ENCODE results near the gene GPR78.

DNA sequence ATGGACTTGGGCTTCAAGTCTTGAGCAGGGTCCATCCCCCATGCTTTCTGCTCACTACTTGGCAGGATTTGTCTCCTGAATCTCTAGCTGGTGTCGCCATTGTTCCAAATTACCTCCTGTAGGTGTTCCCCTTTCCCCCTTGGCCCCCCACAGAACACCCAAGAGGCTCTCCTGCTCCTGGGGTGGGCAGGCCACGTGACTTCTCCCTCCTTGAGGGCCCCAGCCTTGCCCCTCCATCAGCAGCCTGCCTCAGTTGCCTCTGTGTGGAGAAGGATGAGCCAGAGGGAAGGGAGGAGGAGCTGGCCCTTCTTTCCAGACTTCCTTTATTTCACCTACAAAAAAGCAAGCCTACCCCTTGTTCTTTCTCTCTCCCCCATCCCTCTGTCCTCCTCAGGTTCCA lies 1.8 kb downstream of the GPR78 start:
- TF ChIP-seq, protein P1, sequence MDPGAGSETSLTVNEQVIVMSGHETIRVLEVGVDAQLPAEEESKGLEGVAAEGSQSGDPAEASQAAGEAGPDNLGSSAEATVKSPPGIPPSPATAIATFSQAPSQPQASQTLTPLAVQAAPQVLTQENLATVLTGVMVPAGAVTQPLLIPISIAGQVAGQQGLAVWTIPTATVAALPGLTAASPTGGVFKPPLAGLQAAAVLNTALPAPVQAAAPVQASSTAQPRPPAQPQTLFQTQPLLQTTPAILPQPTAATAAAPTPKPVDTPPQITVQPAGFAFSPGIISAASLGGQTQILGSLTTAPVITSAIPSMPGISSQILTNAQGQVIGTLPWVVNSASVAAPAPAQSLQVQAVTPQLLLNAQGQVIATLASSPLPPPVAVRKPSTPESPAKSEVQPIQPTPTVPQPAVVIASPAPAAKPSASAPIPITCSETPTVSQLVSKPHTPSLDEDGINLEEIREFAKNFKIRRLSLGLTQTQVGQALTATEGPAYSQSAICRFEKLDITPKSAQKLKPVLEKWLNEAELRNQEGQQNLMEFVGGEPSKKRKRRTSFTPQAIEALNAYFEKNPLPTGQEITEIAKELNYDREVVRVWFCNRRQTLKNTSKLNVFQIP (CRISPR knock-in tag; IDR thresholded peaks at IDR 0.05; ENCODE audit: borderline replicate concordance, low read depth): no peak
- TF ChIP-seq TOX (CRISPR knock-in tag; IDR thresholded peaks at IDR 0.05; ENCODE audit: borderline replicate concordance): no peak
- TF ChIP-seq GLIS3 (CRISPR knock-in tag; IDR thresholded peaks at IDR 0.05): no peak
- TF ChIP-seq TCF4 (CRISPR knock-in tag; IDR thresholded peaks at IDR 0.05; ENCODE audit: borderline replicate concordance): no peak
- no peak for TF ChIP-seq RARB (CRISPR knock-in tag; IDR thresholded peaks at IDR 0.05)
- TF ChIP-seq, protein P2, sequence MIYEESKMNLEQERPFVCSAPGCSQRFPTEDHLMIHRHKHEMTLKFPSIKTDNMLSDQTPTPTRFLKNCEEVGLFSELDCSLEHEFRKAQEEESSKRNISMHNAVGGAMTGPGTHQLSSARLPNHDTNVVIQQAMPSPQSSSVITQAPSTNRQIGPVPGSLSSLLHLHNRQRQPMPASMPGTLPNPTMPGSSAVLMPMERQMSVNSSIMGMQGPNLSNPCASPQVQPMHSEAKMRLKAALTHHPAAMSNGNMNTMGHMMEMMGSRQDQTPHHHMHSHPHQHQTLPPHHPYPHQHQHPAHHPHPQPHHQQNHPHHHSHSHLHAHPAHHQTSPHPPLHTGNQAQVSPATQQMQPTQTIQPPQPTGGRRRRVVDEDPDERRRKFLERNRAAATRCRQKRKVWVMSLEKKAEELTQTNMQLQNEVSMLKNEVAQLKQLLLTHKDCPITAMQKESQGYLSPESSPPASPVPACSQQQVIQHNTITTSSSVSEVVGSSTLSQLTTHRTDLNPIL (CRISPR knock-in tag; IDR thresholded peaks at IDR 0.05; ENCODE audit: low read depth): no peak
